HUES6 (cell line): ENCODE data around the gene MLLT3.

Experiments
- H3K27ac ChIP-seq: 2 replicates; pipeline ENCODE4 v1.7.0; 2013; ENCODE audit warnings: low read depth, mild to moderate bottlenecking, low read length, inconsistent platforms
- H3K27me3 ChIP-seq: 2 replicates; pipeline ENCODE4 v1.6.1; 2013; ENCODE audit warnings: low read length; ENCODE audit not compliant: control insufficient read depth, insufficient read depth
- H3K36me3 ChIP-seq: 2 replicates; pipeline ENCODE4 v1.6.1; 2013; ENCODE audit warnings: low read length; ENCODE audit not compliant: control insufficient read depth, insufficient read depth
- H3K4me1 ChIP-seq: 2 replicates; pipeline ENCODE4 v1.6.1; 2013; ENCODE audit warnings: low read length; ENCODE audit not compliant: control insufficient read depth, insufficient read depth
- H3K4me3 ChIP-seq: 2 replicates; pipeline ENCODE4 v1.5.1; 2013; ENCODE audit warnings: low read depth, low read length
- H3K9ac ChIP-seq: one replicate; pipeline ENCODE4 v1.6.1; 2013; ENCODE audit warnings: mild to moderate bottlenecking, low read length
- H3K9me3 ChIP-seq: 2 replicates; pipeline ENCODE4 v1.6.1; 2013; ENCODE audit warnings: low read depth, low read length; ENCODE audit not compliant: control insufficient read depth, insufficient read depth

Gene MLLT3

DNA sequence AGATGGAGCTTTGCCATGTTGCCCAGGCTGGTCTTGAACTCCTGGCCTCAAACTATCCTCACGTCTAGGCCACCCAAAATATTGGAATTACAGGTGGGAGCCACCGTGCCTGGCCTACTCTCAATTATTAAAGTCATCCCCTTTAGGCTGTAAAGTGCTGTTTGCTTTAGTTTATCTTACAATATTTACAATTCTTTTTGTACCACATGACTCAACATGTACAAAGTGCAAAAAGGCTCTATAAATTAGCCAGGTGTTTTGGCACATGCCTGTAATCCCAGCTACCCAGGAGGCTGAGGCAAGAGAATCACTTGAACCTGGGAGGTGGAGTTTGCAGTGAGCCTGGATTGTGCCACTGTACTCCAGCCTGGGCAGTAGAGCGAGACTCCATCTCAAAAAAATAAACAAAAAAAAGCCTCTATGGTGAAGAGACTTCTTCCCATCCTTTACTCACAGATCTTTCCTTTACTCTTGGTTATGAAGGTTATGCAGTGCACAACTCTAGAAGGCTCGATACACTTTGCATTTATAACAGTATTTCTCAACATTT, 28.5 kb upstream of the MLLT3 start:
- no peaks in the 10 kb centered on the region for H3K36me3 ChIP-seq
- H3K9ac ChIP-seq = no peak overlapping the region
- H3K4me3 ChIP-seq = no peak overlapping the region
- no peaks in the 10 kb centered on the region for H3K9me3 ChIP-seq
- no peaks in the 10 kb centered on the region for H3K27me3 ChIP-seq
- H3K4me1 ChIP-seq = peaks cover 5% of the 10 kb centered on the region; the same call in 1 of the 2 replicates
- H3K27ac ChIP-seq = no peak overlapping the region

DNA sequence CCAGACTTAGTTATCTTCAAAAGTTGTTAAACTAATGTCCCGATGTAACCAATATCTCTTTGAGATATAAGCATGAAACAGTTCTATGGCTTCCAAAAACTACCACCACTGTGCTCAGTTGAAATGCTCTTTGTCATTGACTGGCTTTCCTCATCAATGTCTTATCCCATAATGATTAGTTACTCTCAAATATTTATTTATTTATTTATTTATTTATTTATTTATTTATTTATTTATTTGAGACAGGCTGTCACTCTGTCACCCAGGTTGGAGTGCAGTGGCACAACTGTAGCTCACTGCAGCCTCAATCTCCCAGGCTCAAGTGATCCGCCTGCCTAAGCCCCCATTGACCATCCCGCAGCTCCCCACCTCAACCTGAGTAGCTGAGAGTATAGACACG, 28.0 kb upstream of the MLLT3 start:
- no peaks in the 10 kb centered on the region for H3K9me3 ChIP-seq
- no peaks in the 10 kb centered on the region for H3K36me3 ChIP-seq
- H3K27me3 ChIP-seq = no peaks in the 10 kb centered on the region
- H3K9ac ChIP-seq = no peak overlapping the region
- H3K4me1 ChIP-seq = peaks cover 5% of the 10 kb centered on the region; the same call in 1 of the 2 replicates
- no peak overlapping the region for H3K4me3 ChIP-seq
- H3K27ac ChIP-seq = no peak overlapping the region

DNA sequence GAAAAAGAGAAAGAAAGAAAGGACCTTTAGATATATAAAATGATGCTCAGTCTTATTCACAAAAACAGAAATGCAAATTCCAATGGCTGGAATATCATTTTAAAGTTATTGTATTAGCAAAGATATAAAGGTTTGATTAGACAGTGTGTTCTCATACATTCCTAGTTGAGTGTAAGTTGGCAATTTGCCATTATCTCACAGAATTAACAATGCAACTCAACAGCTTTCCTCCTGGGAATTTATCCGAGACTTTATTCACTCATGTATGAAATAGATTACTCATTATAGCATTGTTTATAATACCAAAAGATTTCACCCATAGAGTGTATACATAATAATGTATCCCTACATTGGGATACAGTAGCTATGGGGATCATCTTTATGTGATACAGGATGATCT, 27.1 kb upstream of the MLLT3 start:
- H3K27me3 ChIP-seq = no peaks in the 10 kb centered on the region
- no peak overlapping the region for H3K27ac ChIP-seq
- H3K4me3 ChIP-seq = no peak overlapping the region
- H3K9me3 ChIP-seq = no peaks in the 10 kb centered on the region
- H3K36me3 ChIP-seq = no peaks in the 10 kb centered on the region
- H3K4me1 ChIP-seq = peaks cover 5% of the 10 kb centered on the region; the same call in 1 of the 2 replicates
- H3K9ac ChIP-seq = no peak overlapping the region

DNA sequence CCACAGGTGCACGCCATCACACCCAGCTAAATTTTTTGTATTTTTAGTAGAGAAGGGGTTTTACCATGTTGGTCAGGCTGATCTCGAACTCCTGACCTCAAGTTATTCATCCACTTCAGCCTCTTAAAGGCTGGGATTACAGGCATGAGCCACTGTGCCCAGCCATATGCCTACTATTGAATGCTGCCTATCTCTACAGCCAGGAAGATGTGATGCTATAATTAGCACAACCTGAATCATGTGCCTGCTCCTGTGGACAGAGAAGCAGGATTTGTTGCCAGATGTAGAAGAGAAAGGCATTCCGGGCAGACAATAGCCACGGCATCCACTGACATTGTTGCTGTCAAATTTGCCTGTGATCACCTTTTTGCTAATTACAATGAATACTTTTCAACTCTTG, 24.4 kb upstream of the MLLT3 start:
- no peak overlapping the region for H3K27ac ChIP-seq
- no peaks in the 10 kb centered on the region for H3K9me3 ChIP-seq
- H3K27me3 ChIP-seq = no peaks in the 10 kb centered on the region
- no peak overlapping the region for H3K4me3 ChIP-seq
- H3K4me1 ChIP-seq = peaks cover 8% of the 10 kb centered on the region
- H3K9ac ChIP-seq = no peak overlapping the region
- H3K36me3 ChIP-seq = no peaks in the 10 kb centered on the region

DNA sequence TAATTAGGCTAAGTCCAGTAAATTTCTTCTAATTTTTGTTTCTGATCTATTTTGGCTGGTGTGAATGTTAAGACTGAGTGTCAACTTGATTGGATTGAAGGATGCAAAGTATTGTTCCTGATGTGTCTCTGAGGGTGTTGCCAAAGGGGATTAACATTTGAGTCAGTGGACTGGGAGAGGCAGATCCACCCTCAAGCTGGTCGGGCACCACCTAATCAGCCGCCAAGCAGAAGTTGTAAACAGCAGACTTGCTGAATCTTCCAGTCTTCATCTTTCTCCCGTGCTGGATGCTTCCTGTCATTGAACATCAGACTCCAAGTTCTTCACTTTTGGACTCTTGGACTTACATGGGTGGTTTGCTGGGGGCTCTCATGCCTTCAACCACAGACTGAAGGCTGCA, 21.4 kb upstream of the MLLT3 start:
- Histone ChIP-seq H3K4me1 (peaks cover 8% of the 10 kb centered on the region), H3K9ac (no peak overlapping the region), H3K36me3 (no peaks in the 10 kb centered on the region), H3K9me3 (no peaks in the 10 kb centered on the region), H3K4me3 (no peak overlapping the region), H3K27ac (no peak overlapping the region), H3K27me3 (no peaks in the 10 kb centered on the region)

DNA sequence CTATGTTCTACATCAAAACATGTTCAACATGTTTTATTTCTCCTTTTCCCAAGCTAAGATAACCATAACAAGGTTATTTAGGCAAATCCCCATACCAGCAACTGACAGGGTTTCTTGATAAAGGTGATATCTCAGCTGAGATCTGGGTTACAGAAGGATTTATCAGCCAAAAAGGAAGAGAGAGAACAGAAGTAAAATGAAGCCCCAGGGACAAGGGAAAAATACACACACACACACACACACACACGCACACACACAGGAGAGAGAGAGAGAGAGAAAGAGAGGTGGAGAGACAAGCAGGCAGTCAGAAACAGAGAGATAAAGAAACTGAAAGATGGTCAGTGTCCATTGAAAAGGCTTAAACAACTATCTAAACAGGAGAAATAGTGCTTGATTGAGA, 19.7 kb upstream of the MLLT3 start:
- Histone ChIP-seq H3K27me3 (no peaks in the 10 kb centered on the region), H3K9me3 (no peaks in the 10 kb centered on the region), H3K4me1 (peaks cover 15% of the 10 kb centered on the region), H3K27ac (no peak overlapping the region), H3K4me3 (no peak overlapping the region), H3K36me3 (no peaks in the 10 kb centered on the region), H3K9ac (no peak overlapping the region)

DNA sequence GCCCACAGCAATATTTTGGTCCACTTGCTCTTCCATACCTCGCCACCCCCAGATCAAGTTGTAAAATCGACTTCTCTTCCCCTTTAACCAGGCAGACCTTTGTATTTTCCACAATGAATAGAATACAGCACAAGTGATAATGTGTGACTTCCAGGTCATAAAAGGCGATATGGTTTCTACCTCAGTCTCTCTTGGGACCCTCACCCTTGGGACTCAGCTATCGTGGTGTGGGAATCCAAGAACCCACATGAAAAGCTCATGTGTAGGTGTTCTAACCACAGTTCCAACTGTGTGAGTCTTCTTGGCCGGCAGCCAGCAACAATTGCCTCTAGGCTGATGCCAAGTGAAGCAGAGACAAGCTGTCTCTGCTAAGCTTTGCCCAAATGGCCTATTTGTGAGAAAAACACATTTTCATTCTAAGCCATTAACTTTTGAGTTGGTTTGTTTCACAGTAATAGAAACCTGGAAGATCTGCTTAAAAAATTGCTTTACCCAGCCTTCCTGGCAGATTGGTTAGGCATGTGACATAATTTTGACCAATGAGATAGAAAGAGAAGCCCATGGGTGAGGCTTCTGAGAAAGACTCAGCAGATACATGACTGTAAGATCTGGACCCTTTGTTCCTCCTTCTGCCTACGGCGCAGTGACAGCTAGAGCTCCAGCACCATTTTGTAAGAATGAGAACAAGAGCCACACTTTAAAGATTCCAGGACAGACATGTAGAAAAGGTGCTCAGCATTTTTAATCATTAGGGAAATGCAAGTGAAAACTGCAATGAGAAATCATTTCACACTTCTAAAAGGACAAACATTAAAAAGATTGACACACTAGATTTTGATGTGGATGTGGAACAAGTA, 18.3 kb upstream of the MLLT3 start:
- H3K27ac ChIP-seq = no peak overlapping the region
- no peaks in the 10 kb centered on the region for H3K27me3 ChIP-seq
- no peak overlapping the region for H3K4me3 ChIP-seq
- H3K4me1 ChIP-seq = peaks cover 24% of the 10 kb centered on the region
- H3K36me3 ChIP-seq = no peaks in the 10 kb centered on the region
- no peak overlapping the region for H3K9ac ChIP-seq
- H3K9me3 ChIP-seq = no peaks in the 10 kb centered on the region

DNA sequence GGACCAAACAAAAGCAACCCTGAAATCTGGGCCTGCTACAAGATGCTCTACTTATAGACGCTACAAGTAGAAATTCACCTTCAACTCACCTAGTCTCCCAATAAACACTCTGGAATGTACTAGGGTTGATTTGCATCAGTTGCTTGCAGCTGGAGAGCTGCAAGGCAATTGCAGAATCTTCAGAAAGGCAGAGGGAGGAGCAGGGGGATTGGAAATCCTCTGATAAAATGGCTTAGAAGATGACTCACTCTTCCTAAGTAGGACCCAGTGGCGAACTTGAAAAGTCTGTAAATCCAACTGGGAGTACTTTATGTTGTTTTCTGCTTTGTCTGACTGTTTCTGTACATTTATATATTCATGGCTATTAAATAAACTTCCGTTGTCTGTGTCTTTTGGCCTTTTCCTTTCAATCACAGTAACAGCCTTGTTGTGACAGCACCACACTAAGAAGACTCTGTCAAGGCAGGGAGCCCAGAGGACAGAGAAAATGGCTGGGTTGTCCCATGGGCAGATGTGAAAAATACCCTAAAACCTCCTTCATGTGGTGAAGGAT, 14.7 kb upstream of the MLLT3 start:
- Histone ChIP-seq H3K9ac (no peak overlapping the region), H3K27me3 (no peaks in the 10 kb centered on the region), H3K9me3 (no peaks in the 10 kb centered on the region), H3K4me1 (peaks cover 28% of the 10 kb centered on the region), H3K27ac (no peak overlapping the region), H3K4me3 (no peak overlapping the region), H3K36me3 (no peaks in the 10 kb centered on the region)

DNA sequence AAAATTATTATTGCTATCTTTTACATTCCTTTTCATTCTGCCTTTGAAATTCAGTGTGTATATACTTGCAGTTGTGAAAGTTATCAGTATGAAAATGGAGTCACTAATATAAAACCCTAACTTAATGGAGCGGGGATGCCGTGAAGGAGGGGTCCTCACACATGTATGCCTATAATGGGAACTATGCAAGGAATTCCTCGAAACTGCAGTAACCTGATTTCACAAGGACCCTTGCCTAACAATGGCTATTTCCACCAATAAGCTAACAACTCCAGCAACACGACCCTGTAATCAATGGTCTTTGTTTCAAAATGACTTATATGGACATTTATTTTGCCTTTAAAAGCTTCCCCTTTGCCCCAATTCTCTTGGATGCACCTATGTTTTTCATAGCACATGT, 12.6 kb upstream of the MLLT3 start:
- Histone ChIP-seq H3K4me3 (no peak overlapping the region), H3K36me3 (no peaks in the 10 kb centered on the region), H3K9ac (no peak overlapping the region), H3K4me1 (peaks cover 28% of the 10 kb centered on the region), H3K9me3 (no peaks in the 10 kb centered on the region), H3K27me3 (no peaks in the 10 kb centered on the region), H3K27ac (no peak overlapping the region)

DNA sequence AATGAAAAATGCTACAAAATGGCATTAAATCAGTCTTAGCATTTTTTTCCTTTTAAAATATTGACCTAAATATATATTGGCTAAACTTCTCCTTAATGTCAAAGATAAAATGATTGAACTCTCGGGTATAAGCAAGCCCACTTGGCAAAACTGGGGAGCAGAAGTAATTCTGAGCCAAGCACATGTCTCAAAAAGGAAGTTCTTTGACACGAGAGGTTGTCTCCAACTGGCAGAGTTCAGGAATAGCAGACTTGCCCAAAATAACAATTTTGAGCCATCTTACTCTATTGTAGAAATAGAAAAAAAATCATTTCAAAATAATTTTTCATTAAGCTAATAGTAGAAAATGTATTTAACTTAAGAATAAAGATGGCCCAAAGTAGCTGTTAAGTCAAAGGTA, 10.4 kb upstream of the MLLT3 start:
- Histone ChIP-seq H3K4me3 (no peak overlapping the region), H3K9ac (no peak overlapping the region), H3K36me3 (no peaks in the 10 kb centered on the region), H3K9me3 (no peaks in the 10 kb centered on the region), H3K27me3 (no peaks in the 10 kb centered on the region), H3K27ac (no peak overlapping the region), H3K4me1 (peaks cover 25% of the 10 kb centered on the region)

DNA sequence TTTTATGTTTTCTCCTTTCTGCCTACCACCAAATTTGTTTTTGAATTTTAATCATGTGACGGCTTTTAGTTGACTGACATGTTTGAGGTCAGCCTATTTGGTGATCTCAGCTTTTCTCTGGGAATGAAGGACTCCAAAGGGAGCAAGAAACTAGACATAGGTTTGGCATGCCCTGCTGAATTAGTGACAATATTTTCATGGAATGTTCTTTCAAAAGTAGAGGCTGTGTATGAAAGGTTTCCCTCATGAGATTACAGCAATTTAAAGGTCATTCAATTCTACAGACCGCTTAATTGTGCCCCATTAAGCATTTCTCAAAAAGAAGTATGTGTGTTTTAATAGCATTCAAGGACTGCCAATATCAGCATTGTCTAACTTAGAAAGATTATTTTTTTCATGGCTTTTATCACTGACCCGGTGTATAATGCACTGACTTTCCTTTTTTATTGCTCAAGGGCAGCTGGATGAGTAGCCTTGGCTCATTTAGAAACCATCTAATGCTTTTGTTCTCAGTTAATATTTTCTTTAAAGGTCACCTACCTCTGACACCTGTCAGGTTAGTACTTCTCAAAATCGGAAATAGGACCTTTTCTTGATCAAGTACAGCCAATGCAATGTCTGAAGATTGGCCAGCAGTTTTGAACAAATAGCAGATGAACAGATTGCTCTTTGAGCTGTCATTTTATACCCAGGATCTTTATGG, 8.1 kb upstream of the MLLT3 start:
- Histone ChIP-seq H3K27ac (no peak overlapping the region), H3K9me3 (no peaks in the 10 kb centered on the region), H3K9ac (no peak overlapping the region), H3K4me3 (no peak overlapping the region), H3K36me3 (no peaks in the 10 kb centered on the region), H3K27me3 (no peaks in the 10 kb centered on the region), H3K4me1 (peaks cover 5% of the 10 kb centered on the region)
